ENCODE measurements around the gene CCL4L2.
"Not testable (repeated sequence)": the region's sequence is repeated elsewhere in the genome, so short reads cannot be mapped to it uniquely, and the experiment has no call there.

DNA sequence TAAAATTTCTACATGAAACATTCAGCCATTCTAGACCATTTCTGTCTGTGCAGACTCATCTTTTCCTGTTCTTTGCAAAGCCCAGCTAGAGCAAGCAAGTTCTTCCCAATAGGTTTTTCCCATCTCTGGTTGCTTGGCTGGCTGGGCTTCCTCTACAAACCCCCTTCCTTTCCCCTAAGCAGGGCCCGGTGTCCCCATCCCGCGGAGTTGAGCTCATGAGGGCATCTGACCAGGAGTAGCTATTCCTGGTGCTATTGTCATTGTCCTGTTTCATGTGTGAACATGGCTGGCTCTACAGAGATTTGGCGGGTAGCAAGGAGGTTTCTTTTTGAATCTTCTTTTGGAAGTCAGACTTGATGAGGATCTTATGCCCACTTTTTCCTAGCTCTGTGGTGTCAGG, 31.2 kb downstream of the CCL4L2 start:
- TF ChIP-seq TAF1 (IDR thresholded peaks at IDR 0.05; ENCODE audit: low read depth, low read length); PAX5 (IDR thresholded peaks at IDR 0.05; ENCODE audit: insufficient read depth, low read length, severe bottlenecking): not testable (repeated sequence)
